Measurements from ENCODE around the gene DCUN1D2. TPM values are rescaled to one million over a fixed set of nuclear protein-coding genes. Genes with fewer than 3 reads are reported as not detected.
A peak's percentile ranks its signal among the peaks of the same experiment; 100 is the strongest.

The DCUN1D2 gene
- total RNA-seq, 6 experiments from 2014 or later, result 6.1 to 11.7 (median 9.3) TPM

- intact Hi-C loops (cut with DNase I), result no loop called here
- Histone ChIP-seq H3K27me3 (no peaks in the 10 kb centered on the region), H3K4me3 (no peak overlapping the region), H3K36me3 (no peaks in the 10 kb centered on the region), H3K27ac (no peak overlapping the region), H3K4me1 (no peaks in the 10 kb centered on the region), H3K9me3 (no peaks in the 10 kb centered on the region)
- no peak for DNase-seq
- TF ChIP-seq, protein P1, sequence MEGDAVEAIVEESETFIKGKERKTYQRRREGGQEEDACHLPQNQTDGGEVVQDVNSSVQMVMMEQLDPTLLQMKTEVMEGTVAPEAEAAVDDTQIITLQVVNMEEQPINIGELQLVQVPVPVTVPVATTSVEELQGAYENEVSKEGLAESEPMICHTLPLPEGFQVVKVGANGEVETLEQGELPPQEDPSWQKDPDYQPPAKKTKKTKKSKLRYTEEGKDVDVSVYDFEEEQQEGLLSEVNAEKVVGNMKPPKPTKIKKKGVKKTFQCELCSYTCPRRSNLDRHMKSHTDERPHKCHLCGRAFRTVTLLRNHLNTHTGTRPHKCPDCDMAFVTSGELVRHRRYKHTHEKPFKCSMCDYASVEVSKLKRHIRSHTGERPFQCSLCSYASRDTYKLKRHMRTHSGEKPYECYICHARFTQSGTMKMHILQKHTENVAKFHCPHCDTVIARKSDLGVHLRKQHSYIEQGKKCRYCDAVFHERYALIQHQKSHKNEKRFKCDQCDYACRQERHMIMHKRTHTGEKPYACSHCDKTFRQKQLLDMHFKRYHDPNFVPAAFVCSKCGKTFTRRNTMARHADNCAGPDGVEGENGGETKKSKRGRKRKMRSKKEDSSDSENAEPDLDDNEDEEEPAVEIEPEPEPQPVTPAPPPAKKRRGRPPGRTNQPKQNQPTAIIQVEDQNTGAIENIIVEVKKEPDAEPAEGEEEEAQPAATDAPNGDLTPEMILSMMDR (IDR thresholded peaks at IDR 0.05), result no peak
- no peak for TF ChIP-seq POLR2A (IDR thresholded peaks at IDR 0.05)
- 74% methylated on average over 12 of the region's 30 CpGs for WGBS (ENCODE audit: insufficient coverage, low coverage, low lambda C conversion rate, missing lambda C conversion rate)
- no peak for ATAC-seq
Measured at GRCh38 chr13:113411216-113412023, 79.1 kb downstream of the DCUN1D2 start.

DNA sequence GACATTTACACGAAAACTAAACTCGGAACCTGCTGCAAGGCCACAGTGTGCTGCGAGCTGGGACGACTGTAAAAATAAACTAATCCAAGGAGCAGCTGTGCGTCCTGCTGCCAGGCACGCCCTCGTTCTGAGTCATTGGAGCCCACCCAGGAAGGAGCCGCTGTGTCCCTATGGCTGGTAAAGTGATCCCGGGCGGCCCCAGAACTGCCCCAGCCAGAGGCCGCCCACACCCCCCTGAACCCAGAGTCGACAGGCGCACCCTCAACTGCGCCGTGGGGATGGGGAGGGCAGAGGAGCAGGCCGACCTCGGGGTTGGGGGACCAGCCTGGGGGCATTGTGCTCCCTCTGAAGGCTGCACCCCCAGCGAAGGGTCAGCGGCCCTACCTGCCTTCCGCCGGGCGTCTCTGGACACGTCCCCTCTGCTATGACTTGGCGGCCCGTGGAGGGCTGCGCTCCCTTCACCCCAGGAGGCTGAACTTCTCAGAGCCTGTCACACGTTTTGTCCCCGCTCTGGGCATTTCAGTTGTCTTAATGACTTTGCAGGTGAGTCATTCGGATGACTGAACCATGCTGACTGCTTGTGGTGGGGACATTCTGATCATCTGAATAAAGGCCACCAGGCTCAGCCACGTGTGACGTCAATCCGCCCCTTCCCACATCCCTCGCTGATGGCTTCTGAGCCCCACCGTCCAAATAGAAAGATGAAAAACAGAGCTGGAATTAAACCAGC, 79.9 kb downstream of the DCUN1D2 start:
- no peak for ATAC-seq
- H3K9me3 ChIP-seq, result no peaks in the 10 kb centered on the region
- peak in 1 of 3 donors; percentile 23 for DNase-seq
- H3K4me1 ChIP-seq, result no peaks in the 10 kb centered on the region
- H3K36me3 ChIP-seq, result no peaks in the 10 kb centered on the region
- H3K27ac ChIP-seq, result no peak overlapping the region
- no peak for TF ChIP-seq POLR2A (IDR thresholded peaks at IDR 0.05)
- TF ChIP-seq, protein P1 (IDR thresholded peaks at IDR 0.05), result no peak
- WGBS (ENCODE audit: insufficient coverage, low coverage, low lambda C conversion rate, missing lambda C conversion rate), result 63% methylated on average over 2 of the region's 34 CpGs
- intact Hi-C loops (cut with DNase I), result no loop called here
- no peak overlapping the region for H3K4me3 ChIP-seq
- no peaks in the 10 kb centered on the region for H3K27me3 ChIP-seq

GRCh38 chr13:113408562-113408961, 81.9 kb downstream of the DCUN1D2 start:
- 88% methylated on average over 2 of the region's 3 CpGs for WGBS (ENCODE audit: insufficient coverage, low coverage, low lambda C conversion rate, missing lambda C conversion rate)
- TF ChIP-seq, protein P1 (IDR thresholded peaks at IDR 0.05), result no peak
- no peak for TF ChIP-seq POLR2A (IDR thresholded peaks at IDR 0.05)
- Histone ChIP-seq H3K4me1 (no peaks in the 10 kb centered on the region), H3K36me3 (no peaks in the 10 kb centered on the region), H3K27ac (no peak overlapping the region), H3K9me3 (no peaks in the 10 kb centered on the region), H3K4me3 (no peak overlapping the region), H3K27me3 (no peaks in the 10 kb centered on the region)
- intact Hi-C loops (cut with DNase I), result no loop called here
- peak in 1 of 3 donors; percentile 9 for DNase-seq
- ATAC-seq, result no peak

DNA sequence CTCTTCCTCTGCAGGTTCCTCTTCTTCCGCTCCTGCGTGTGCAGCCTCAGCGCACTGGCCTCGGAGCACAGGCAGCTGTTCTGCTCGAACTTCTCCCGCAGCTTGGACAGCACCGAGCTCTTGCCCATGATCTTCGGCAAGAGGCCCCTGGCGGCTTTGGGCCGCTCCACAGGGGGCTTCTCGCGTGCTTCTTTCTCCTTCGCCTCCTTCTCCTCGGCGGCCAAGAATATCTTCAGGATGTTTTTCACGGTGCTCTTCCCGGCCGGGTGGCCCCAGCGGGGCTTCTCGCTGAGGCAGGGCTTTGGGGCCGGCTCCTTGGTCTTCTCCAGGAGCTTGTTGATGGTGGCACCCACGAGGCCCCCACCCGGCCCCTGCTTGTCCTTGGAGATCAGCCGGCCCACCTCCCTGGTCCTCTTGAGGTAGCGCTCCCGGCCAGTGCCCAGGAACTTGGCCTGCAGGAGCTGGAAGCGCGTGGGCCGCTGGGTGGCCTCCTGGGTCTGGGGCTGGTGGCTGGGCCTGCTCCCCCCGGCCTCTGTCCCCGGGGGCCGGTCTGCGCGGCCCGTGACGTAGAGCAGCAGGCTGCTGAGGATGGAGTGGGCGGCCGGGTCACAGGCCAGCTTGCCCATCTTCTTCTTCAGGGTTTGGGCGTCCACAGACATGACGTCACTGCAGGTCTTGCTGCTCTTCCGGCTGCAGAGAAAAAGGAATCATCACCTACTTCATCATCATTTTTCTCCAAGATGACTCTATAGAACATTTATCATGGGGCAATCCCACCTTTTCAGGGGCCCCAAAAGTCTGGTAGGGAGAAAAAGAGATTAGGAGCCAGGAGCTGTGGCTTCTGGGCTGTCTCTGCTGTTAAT, 82.7 kb downstream of the DCUN1D2 start:
- TF ChIP-seq POLR2A (IDR thresholded peaks at IDR 0.05), result no peak
- TF ChIP-seq, protein P1 (IDR thresholded peaks at IDR 0.05), result no peak
- ATAC-seq, result no peak
- peak in 2 of 3 donors; percentile 35 for DNase-seq
- no peak overlapping the region for H3K4me3 ChIP-seq
- H3K36me3 ChIP-seq, result no peaks in the 10 kb centered on the region
- 80% methylated on average over 16 of the region's 41 CpGs for WGBS (ENCODE audit: insufficient coverage, low coverage, low lambda C conversion rate, missing lambda C conversion rate)
- no peaks in the 10 kb centered on the region for H3K9me3 ChIP-seq
- H3K27ac ChIP-seq, result no peak overlapping the region
- H3K27me3 ChIP-seq, result no peaks in the 10 kb centered on the region
- H3K4me1 ChIP-seq, result no peaks in the 10 kb centered on the region
- intact Hi-C loops (cut with DNase I), result no loop called here

Measured in right lobe of liver (tissue), 6 donors.